LHCN-M2 (cell line): ENCODE results near the gene JAK1. TPM values are rescaled to one million over a fixed set of nuclear protein-coding genes. Genes with fewer than 3 reads are reported as not detected.
"Not testable (repeated sequence)": the region's sequence is repeated elsewhere in the genome, so short reads cannot be mapped to it uniquely, and the experiment has no call there.

Experiments used
- DNase-seq: peaks from one replicate; pipeline ENCODE4 v3.0.0-alpha.2; 2012; ENCODE audit warnings: low read depth
- total RNA-seq: library from RNA; depleted of rRNA; stranded (reverse); fragments of >200 nt; gene quantifications from 2 replicates; pipeline ENCODE4 v1.2.3, GENCODE V29; 2014

The JAK1 gene
- total RNA-seq, 1 experiment from 2014 or later: 67.6 TPM

- no peak for DNase-seq
Observed at GRCh38 chr1:64950284-64950809, 16.0 kb downstream of the JAK1 start.

GRCh38 chr1:64948905-64949833 is 17.2 kb downstream of the JAK1 start:
- no peak for DNase-seq

GRCh38 chr1:64948216-64948615 is 18.1 kb downstream of the JAK1 start:
- DNase-seq: no peak

GRCh38 chr1:64946916-64947315 is 19.4 kb downstream of the JAK1 start:
- DNase-seq: no peak

GRCh38 chr1:64944913-64945312 is 21.4 kb downstream of the JAK1 start:
- no peak for DNase-seq

- DNase-seq: no peak
Observed at GRCh38 chr1:64942675-64943074, 23.7 kb downstream of the JAK1 start.

GRCh38 chr1:64942118-64942517 is 24.2 kb downstream of the JAK1 start:
- no peak for DNase-seq

GRCh38 chr1:64941461-64942117 is 24.8 kb downstream of the JAK1 start:
- DNase-seq: peak; percentile 14

- no peak for DNase-seq
Observed at GRCh38 chr1:64940025-64940424, 26.3 kb downstream of the JAK1 start.

- no peak for DNase-seq
Observed at GRCh38 chr1:64938991-64939390, 27.4 kb downstream of the JAK1 start.

GRCh38 chr1:64936956-64937355 is 29.4 kb downstream of the JAK1 start:
- peak; percentile 78 for DNase-seq

GRCh38 chr1:64935551-64936155 is 30.7 kb downstream of the JAK1 start:
- no peak for DNase-seq

GRCh38 chr1:64934878-64935275 is 31.5 kb downstream of the JAK1 start:
- no peak for DNase-seq

- peak; percentile 67 for DNase-seq
Observed at GRCh38 chr1:64934115-64934877, 32.1 kb downstream of the JAK1 start.

- peak; percentile 78 for DNase-seq
Observed at GRCh38 chr1:64933296-64934070, 32.9 kb downstream of the JAK1 start.

- DNase-seq: no peak
Observed at GRCh38 chr1:64932962-64933295, 33.4 kb downstream of the JAK1 start.

- not testable (repeated sequence) for DNase-seq
Observed at GRCh38 chr1:64930640-64931039, 35.7 kb downstream of the JAK1 start.

GRCh38 chr1:64929221-64929620 is 37.1 kb downstream of the JAK1 start:
- DNase-seq: no peak

GRCh38 chr1:64928325-64928724 is 38.0 kb downstream of the JAK1 start:
- no peak for DNase-seq

GRCh38 chr1:64925594-64925993 is 40.8 kb downstream of the JAK1 start:
- no peak for DNase-seq

GRCh38 chr1:64923294-64923718 is 43.0 kb downstream of the JAK1 start:
- DNase-seq: no peak
